H1 (cell line): Measurements from ENCODE around the gene GSG1L. TPM values are rescaled to one million over a fixed set of nuclear protein-coding genes. Genes with fewer than 3 reads are reported as not detected.
A peak's percentile ranks its signal among the peaks of the same experiment; 100 is the strongest.

Experiments
- CTCF ChIA-PET: fragments of 300-600 bp; sonication (Branson Sonifier 250); formaldehyde crosslinking; loops from one replicate; lab custom pipeline; 2021; ENCODE audit not compliant: partially characterized antibody; lab: Charles Lee
- POLR2A ChIA-PET: fragments of 300-600 bp; sonication (Branson Sonifier 250); formaldehyde crosslinking; loops from one replicate; lab custom pipeline; 2021; ENCODE audit warnings: inconsistent platforms; ENCODE audit not compliant: partially characterized antibody; lab: Charles Lee
- DNase-seq, 2 experiments: peaks; one replicate each; pipeline versions ENCODE4 v3.0.0 to v3.0.0-alpha.2; 2010 to 2022; ENCODE audit warnings: low spot score in 2 of 2, low read depth in 1 of 2, mixed read lengths in 1 of 2
- FAIRE-seq: peaks from 2 replicates; lab custom pipeline; 2011; peaks lifted over from hg19 to GRCh38; lab: Jason Lieb, UNC
- H2AFZ ChIP-seq: 2 replicates; pipeline ENCODE4 v1.8.1; 2012; ENCODE audit warnings: low read length, inconsistent platforms
- H2AK5ac ChIP-seq: 2 replicates; pipeline ENCODE4 v1.6.1; 2013; ENCODE audit warnings: low read depth, low read length
- H2BK120ac ChIP-seq: replicated peaks from 2 replicates; pipeline ENCODE3; 2013; ENCODE audit warnings: low read depth, low read length, inconsistent platforms
- H2BK12ac ChIP-seq: 2 replicates; pipeline ENCODE4 v1.6.1; 2013; ENCODE audit warnings: low read depth, low read length
- H2BK15ac ChIP-seq: 2 replicates; pipeline ENCODE4 v1.6.1; 2013; ENCODE audit warnings: low read length
- H2BK20ac ChIP-seq: 2 replicates; pipeline ENCODE4 v1.6.1; 2013; ENCODE audit warnings: low read length
- H2BK5ac ChIP-seq: 2 replicates; pipeline ENCODE4 v1.6.1; 2013; ENCODE audit warnings: low read depth, low read length
- H3K14ac ChIP-seq: 2 replicates; pipeline ENCODE4 v1.6.1; 2013; ENCODE audit warnings: inconsistent platforms; ENCODE audit not compliant: insufficient read length
- H3K18ac ChIP-seq: 2 replicates; pipeline ENCODE4 v1.6.1; 2013; ENCODE audit warnings: low read length; ENCODE audit errors: extremely low read depth
- H3K23ac ChIP-seq: 2 replicates; pipeline ENCODE4 v1.6.1; 2013; ENCODE audit warnings: inconsistent platforms; ENCODE audit not compliant: insufficient read length
- H3K23me2 ChIP-seq: 2 replicates; pipeline ENCODE4 v1.6.1; 2013; ENCODE audit warnings: low read depth, low read length
- H3K27ac ChIP-seq: 2 replicates; pipeline ENCODE4 v1.6.1; 2011; ENCODE audit warnings: low read depth, low read length, inconsistent platforms
- H3K27me3 ChIP-seq, 4 experiments: replicated peaks in 1 of 4; 1 replicate in 1 of 4; 2 replicates in 3 of 4; pipeline versions ENCODE4 v1.6.1 to v1.8.1; 2011 to 2013; ENCODE audit warnings: low read length in 3 of 4, mild to moderate bottlenecking in 3 of 4, inconsistent platforms in 2 of 4, mixed read lengths in 2 of 4, moderate library complexity in 1 of 4; ENCODE audit not compliant: control insufficient read depth in 3 of 4, insufficient read depth in 3 of 4; ENCODE audit errors: extremely low read depth in 1 of 4
- H3K36me3 ChIP-seq, 4 experiments: 2 replicates each; pipeline versions ENCODE4 v1.6.1 to v1.8.1; 2011 to 2013; ENCODE audit warnings: mild to moderate bottlenecking in 4 of 4, low read length in 3 of 4, moderate library complexity in 2 of 4, control low read depth in 1 of 4, inconsistent platforms in 1 of 4; ENCODE audit not compliant: insufficient read depth in 4 of 4, control insufficient read depth in 2 of 4
- H3K4ac ChIP-seq: replicated peaks from 2 replicates; pipeline ENCODE3; 2013; ENCODE audit warnings: low read length, low read depth, mixed read lengths, inconsistent platforms; ENCODE audit not compliant: insufficient read length
- H3K4me1 ChIP-seq, 4 experiments: replicated peaks in 1 of 4; 1 replicate in 1 of 4; 2 replicates in 3 of 4; pipeline versions ENCODE4 v1.6.1 to v1.8.1; 2011 to 2013; ENCODE audit warnings: low read length in 3 of 4, inconsistent platforms in 2 of 4, mixed read lengths in 1 of 4; ENCODE audit not compliant: insufficient read depth in 4 of 4, control insufficient read depth in 3 of 4
- H3K4me2 ChIP-seq, 2 experiments: 2 replicates each; pipeline versions ENCODE4 v1.6.1 to v1.8.1; 2011 to 2013; ENCODE audit warnings: low read depth in 2 of 2, low read length in 2 of 2, control low read depth in 1 of 2, inconsistent platforms in 1 of 2, mild to moderate bottlenecking in 1 of 2; ENCODE audit not compliant: insufficient read depth in 1 of 2
- H3K4me3 ChIP-seq, 4 experiments: fragments of 200-600, 300-600 bp in 1 of 4; sonication (generic), shearing (Covaris generic), sonication (Bioruptor Twin) in 1 of 4; 2 replicates each; pipeline versions ENCODE4 v1.5.1 to v1.8.1; 2011 to 2016; ENCODE audit warnings: low read length in 4 of 4, low read depth in 3 of 4, control low read depth in 2 of 4, inconsistent platforms in 2 of 4, mild to moderate bottlenecking in 2 of 4, mixed read lengths in 1 of 4, moderate library complexity in 1 of 4; ENCODE audit not compliant: insufficient read depth in 2 of 4; ENCODE audit errors: extremely low read depth in 1 of 4
- H3K56ac ChIP-seq: replicated peaks from 2 replicates; pipeline ENCODE3; 2013; ENCODE audit warnings: low read depth, mild to moderate bottlenecking, mixed read lengths, low read length, inconsistent platforms; ENCODE audit not compliant: insufficient read length
- H3K79me1 ChIP-seq: 2 replicates; pipeline ENCODE4 v1.6.1; 2013; ENCODE audit warnings: low read depth, low read length, control low read depth
- H3K79me2 ChIP-seq, 2 experiments: 2 replicates each; pipeline versions ENCODE4 v1.6.1 to v1.8.1; 2012 to 2013; ENCODE audit warnings: low read length in 2 of 2, mild to moderate bottlenecking in 2 of 2, inconsistent platforms in 1 of 2; ENCODE audit not compliant: insufficient read depth in 2 of 2, control insufficient read depth in 1 of 2
- H3K9ac ChIP-seq, 4 experiments: replicated peaks in 1 of 4; 1 replicate in 1 of 4; 2 replicates in 3 of 4; pipeline versions ENCODE4 v1.6.1 to v1.8.1; 2011 to 2013; ENCODE audit warnings: low read depth in 3 of 4, low read length in 3 of 4, control low read depth in 2 of 4, mild to moderate bottlenecking in 2 of 4, moderate library complexity in 2 of 4, inconsistent platforms in 1 of 4; ENCODE audit errors: extremely low read depth in 1 of 4
- H3K9me3 ChIP-seq, 2 experiments: 2 replicates each; pipeline versions ENCODE4 v1.6.1 to v1.8.1; 2012 to 2013; ENCODE audit warnings: mild to moderate bottlenecking in 2 of 2, moderate library complexity in 2 of 2, control low read depth in 1 of 2, inconsistent platforms in 1 of 2, low read depth in 1 of 2, low read length in 1 of 2, mixed read lengths in 1 of 2; ENCODE audit not compliant: insufficient read depth in 2 of 2
- H4K20me1 ChIP-seq, 2 experiments: replicated peaks in 1 of 2; 2 replicates each; pipeline versions ENCODE3 to v1.8.1; 2011 to 2013; ENCODE audit warnings: inconsistent platforms in 2 of 2, low read length in 2 of 2, mild to moderate bottlenecking in 1 of 2; ENCODE audit not compliant: insufficient read depth in 2 of 2, control insufficient read depth in 1 of 2
- H4K5ac ChIP-seq: 2 replicates; pipeline ENCODE4 v1.6.1; 2013; ENCODE audit warnings: low read length, low read depth, mixed read lengths, inconsistent platforms; ENCODE audit not compliant: insufficient read length
- H4K8ac ChIP-seq: 2 replicates; pipeline ENCODE4 v1.8.0; 2013; ENCODE audit warnings: mild to moderate bottlenecking, moderate library complexity, low read length, inconsistent platforms; ENCODE audit not compliant: insufficient read depth; ENCODE audit errors: extremely low read depth
- H4K91ac ChIP-seq: replicated peaks from 2 replicates; pipeline ENCODE3; 2013; ENCODE audit warnings: low read length, mixed read lengths, inconsistent platforms; ENCODE audit not compliant: insufficient read length
- ATF3 ChIP-seq: IDR thresholded peaks from 2 replicates; pipeline ENCODE4 v1.6.1; 2011; ENCODE audit warnings: low read depth, mild to moderate bottlenecking, low read length; ENCODE audit not compliant: insufficient read depth
- BCL11A ChIP-seq, 2 experiments: IDR thresholded peaks; one replicate each; pipeline ENCODE4 v1.6.1; 2011; ENCODE audit warnings: low read depth in 2 of 2, low read length in 2 of 2, mild to moderate bottlenecking in 2 of 2
- CREB1 ChIP-seq: IDR thresholded peaks from 2 replicates; pipeline ENCODE4 v1.6.1; 2012; ENCODE audit warnings: inconsistent platforms
- EP300 ChIP-seq, 2 experiments: IDR thresholded peaks; 1 replicate in 1 of 2; 2 replicates in 1 of 2; pipeline ENCODE4 v1.6.1; 2011 to 2012; ENCODE audit warnings: low read depth in 2 of 2, low read length in 2 of 2, mild to moderate bottlenecking in 2 of 2, borderline replicate concordance in 1 of 2, inconsistent platforms in 1 of 2, moderate library complexity in 1 of 2
- EZH2 ChIP-seq: fragments of 200-600 bp; sonication (generic); IDR thresholded peaks from 2 replicates; pipeline ENCODE4 v1.7.1; 2012; ENCODE audit warnings: low read depth, mild to moderate bottlenecking, moderate library complexity, low read length, inconsistent platforms; ENCODE audit not compliant: severe bottlenecking
- GABPA ChIP-seq: IDR thresholded peaks from 2 replicates; pipeline ENCODE4 v1.6.1; 2011; ENCODE audit warnings: mild to moderate bottlenecking, low read length, moderate library complexity, borderline replicate concordance; ENCODE audit not compliant: insufficient read depth
- PHF8 ChIP-seq: fragments of 200-600 bp; sonication (generic); conservative IDR thresholded peaks from 2 replicates; pipeline ENCODE4 v1.7.1; 2012; ENCODE audit warnings: low read depth, mild to moderate bottlenecking, inconsistent platforms, low read length, moderate library complexity
- POLR2AphosphoS5 ChIP-seq: IDR thresholded peaks from 2 replicates; pipeline ENCODE4 v1.6.1; 2011; ENCODE audit warnings: low read depth, low read length
- POU5F1 ChIP-seq: IDR thresholded peaks from 2 replicates; pipeline ENCODE4 v1.6.1; 2011; ENCODE audit warnings: low read depth, mild to moderate bottlenecking, low read length, moderate library complexity
- SP1 ChIP-seq: IDR thresholded peaks from 2 replicates; pipeline ENCODE4 v1.6.1; 2011; ENCODE audit warnings: low read depth, low read length
- SP2 ChIP-seq: IDR thresholded peaks from 2 replicates; pipeline ENCODE4 v1.6.1; 2012; ENCODE audit warnings: mild to moderate bottlenecking, low read length, inconsistent platforms
- TAF1 ChIP-seq: IDR thresholded peaks from 2 replicates; pipeline ENCODE4 v1.6.1; 2011; ENCODE audit warnings: mild to moderate bottlenecking, low read depth, low read length
- YY1 ChIP-seq: IDR thresholded peaks from 2 replicates; pipeline ENCODE4 v1.6.1; 2011; ENCODE audit warnings: low read depth, mild to moderate bottlenecking, low read length
- WGBS, 2 experiments: shearing (Covaris generic) in 1 of 2; methylation state at CpG; one replicate each; pipeline versions ENCODE4 v1.1.6 to v1.1.7; 2013 to 2015; ENCODE audit warnings: low lambda C conversion rate in 2 of 2, mixed read lengths in 2 of 2, inconsistent platforms in 1 of 2, low coverage in 1 of 2, missing lambda C conversion rate in 1 of 2; ENCODE audit not compliant: insufficient replicate concordance in 2 of 2, insufficient coverage in 1 of 2, insufficient read length in 1 of 2; ENCODE audit errors: extremely low coverage in 1 of 2, missing lambda C conversion rate in 1 of 2; 5-methylcytosine and 5-hydroxymethylcytosine counted together
- polyA plus RNA-seq, 7 experiments: library from polyadenylated mRNA; depleted of rRNA in 3 of 7; stranded (reverse) in 5 of 7; unstranded in 2 of 7; fragments of >200 nt in 5 of 7; fragments of 200-250 nt in 2 of 7; gene quantifications; 1 replicate in 5 of 7; 2 replicates in 1 of 7; 4 replicates in 1 of 7; pipeline versions ENCODE4 v1.2.1 to v1.2.3, GENCODE V29; 2011 to 2013; ENCODE audit warnings: missing spikeins in 2 of 7, mixed read lengths in 2 of 7
- total RNA-seq: library from RNA; stranded (reverse); fragmentation: NEBNext Ultra II Directional; extraction: Animal tissue kit (Norgen Biotek cat#: 25700); gene quantifications from 2 replicates; pipeline ENCODE4 v1.2.1, GENCODE V29; 2021

The GSG1L gene
- total and polyA plus RNA-seq, 2 of the 8 experiments (the other 6 are each of a cell fraction or from before 2014, with no cell fraction given) = 0.71 to 1.1 TPM

- Histone ChIP-seq H3K9me3 (no peaks in the 10 kb centered on the region), H2BK5ac (peak overlapping the region; percentile 13; the same call in 1 of the 2 replicates), H3K9ac (no peak overlapping the region), H4K8ac (no peak overlapping the region; the same call in 1 of the 2 replicates), H3K14ac (no peak overlapping the region), H4K20me1 (peaks cover 0 to 9% of the 10 kb centered on the region in 2 experiments), H3K27ac (no peak overlapping the region), H3K27me3 (no peaks in the 10 kb centered on the region), H3K4me1 (no peaks in the 10 kb centered on the region), H3K79me2 (no peaks in the 10 kb centered on the region), H4K91ac (no peak overlapping the region), H3K4me2 (no peak overlapping the region), H4K5ac (no peak overlapping the region), H3K18ac (no peak overlapping the region), H2BK12ac (no peak overlapping the region), H2AFZ (no peak overlapping the region), H3K79me1 (no peaks in the 10 kb centered on the region), H2BK15ac (no peak overlapping the region), H3K56ac (no peak overlapping the region), H3K23me2 (peaks cover 13% of the 10 kb centered on the region; the same call in 1 of the 2 replicates), H2BK120ac (no peak overlapping the region), H2AK5ac (no peak overlapping the region), H3K36me3 (no peaks in the 10 kb centered on the region), H3K4ac (no peak overlapping the region), H3K23ac (no peak overlapping the region), H3K4me3 (no peak overlapping the region), H2BK20ac (no peak overlapping the region)
- ChIA-PET CTCF (interaction anchor here (0.8 to 1.6 kb wide), 8 partner anchors 24 to 305 kb away, joined by 3 to 6 read pairs (median 3); no protein-coding TSS in a partner anchor), POLR2A (no interaction called here)
- FAIRE-seq (no peak), DNase-seq (no peak)
- 91% methylated on average over 16 of the region's 16 CpGs; no CpG with 5 or more reads in 1 of the 2 experiments for WGBS, 2 experiments
- TF ChIP-seq CREB1 (no peak), POU5F1 (no peak), PHF8 (no peak), EP300 (IDR thresholded peaks at IDR 0.05; ENCODE audit: borderline replicate concordance in 1 of 2, low read depth in 2 of 2, low read length in 2 of 2) (no peak), TAF1 (no peak), SP2 (no peak), YY1 (no peak), GABPA (no peak), ATF3 (no peak), BCL11A (IDR thresholded peaks at IDR 0.05; ENCODE audit: low read depth in 2 of 2, low read length in 2 of 2) (no peak), SP1 (no peak), EZH2 (no peak), POLR2AphosphoS5 (no peak)
Measured at GRCh38 chr16:27786221-27786922, 277.1 kb downstream of the GSG1L start.
